Cerebellar nuclear complex (tissue), 1 donor: ENCODE data around the gene RPAIN.
"Not testable (repeated sequence)": the region's sequence is repeated elsewhere in the genome, so short reads cannot be mapped to it uniquely, and the experiment has no call there.

Experiments used
- DNase-seq, 2 experiments: peaks; one replicate each; lab custom pipeline; 2025; lab: John Stamatoyannopoulos, UW

The RPAIN gene

GRCh38 chr17:5429191-5429887 is 9.4 kb downstream of the RPAIN start:
- no peak for DNase-seq

- DNase-seq, result no peak
These were observed 10.5 kb downstream of the RPAIN start for GRCh38 chr17:5430413-5430999.

- not testable (repeated sequence) for DNase-seq
These were observed 11.3 kb downstream of the RPAIN start for GRCh38 chr17:5431234-5431633.

- no peak for DNase-seq
These were observed 12.1 kb downstream of the RPAIN start for GRCh38 chr17:5431949-5432556.

GRCh38 chr17:5434984-5435383 is 15.0 kb downstream of the RPAIN start:
- DNase-seq, result no peak

- DNase-seq, result not testable (repeated sequence)
These were observed 15.9 kb downstream of the RPAIN start for GRCh38 chr17:5435781-5436315.

GRCh38 chr17:5437721-5438317 is 17.8 kb downstream of the RPAIN start:
- no peak for DNase-seq

- peak in 1 of 2 experiments; percentile 24 for DNase-seq
These were observed 18.9 kb downstream of the RPAIN start, which contains the start of gene C1QBP for GRCh38 chr17:5438716-5439445. TSS of gene C1QBP (minus strand) at chr17:5439155. CDS start at chr17:5439073, 82 bp downstream.

GRCh38 chr17:5439446-5439764 is 19.4 kb downstream of the RPAIN start:
- no peak for DNase-seq

- DNase-seq, result no peak
These were observed 23.7 kb downstream of the RPAIN start for GRCh38 chr17:5443728-5444127.

GRCh38 chr17:5444209-5444608 is 24.2 kb downstream of the RPAIN start:
- no peak for DNase-seq

- DNase-seq, result no peak
These were observed 26.8 kb downstream of the RPAIN start for GRCh38 chr17:5446786-5447185.

- DNase-seq, result no peak
These were observed 44.9 kb downstream of the RPAIN start for GRCh38 chr17:5464717-5465507.

GRCh38 chr17:5466295-5466694 is 46.3 kb downstream of the RPAIN start:
- DNase-seq, result no peak

GRCh38 chr17:5467416-5467815 is 47.4 kb downstream of the RPAIN start:
- DNase-seq, result no peak

GRCh38 chr17:5468075-5468473 is 48.1 kb downstream of the RPAIN start:
- no peak for DNase-seq

- DNase-seq, result no peak
These were observed 52.5 kb downstream of the RPAIN start for GRCh38 chr17:5472511-5472910.

- DNase-seq, result no peak
These were observed 53.9 kb downstream of the RPAIN start for GRCh38 chr17:5473906-5474305.

- no peak for DNase-seq
These were observed 59.0 kb downstream of the RPAIN start for GRCh38 chr17:5478992-5479391.

GRCh38 chr17:5480962-5481361 is 61.0 kb downstream of the RPAIN start:
- DNase-seq, result no peak

- DNase-seq, result no peak
These were observed 61.5 kb downstream of the RPAIN start for GRCh38 chr17:5481451-5481850.
